GM13976 (cell line): ENCODE data around the gene REELD1.

ENCODE experiments used
- DNase-seq: peaks from one replicate; pipeline ENCODE4 v3.0.0; 2012; ENCODE audit warnings: low spot score
- CTCF ChIP-seq: IDR thresholded peaks from 2 replicates; pipeline ENCODE4 v1.5.1; 2012; ENCODE audit warnings: borderline replicate concordance, mild to moderate bottlenecking; ENCODE audit not compliant: insufficient read depth; ENCODE audit errors: extremely low read depth, missing control alignments, control extremely low read depth
- in situ Hi-C: fragments of 300-500 bp; cut with MboI; formaldehyde crosslinking; loops from one replicate; pipeline ENCODE4 v1.12.0; 2022; ENCODE audit warnings: low sequenced_read_pairs, mixed read lengths, inconsistent platforms; ENCODE audit not compliant: unreplicated experiment

The REELD1 gene

GRCh38 chr4:146275370-146275769 is 61.0 kb downstream of the REELD1 start:
- TF ChIP-seq CTCF, result no peak
- in situ Hi-C loops, result no loop called here

GRCh38 chr4:146278986-146279385 is 64.6 kb downstream of the REELD1 start:
- no peak for DNase-seq
- in situ Hi-C loops, result no loop called here
- no peak for TF ChIP-seq CTCF

More at GRCh38 chr4:146275370-146275769, 61.0 kb downstream of the REELD1 start:
- no peak for DNase-seq
